Measurements from ENCODE around the gene FFAR3.
"Not testable (repeated sequence)": the region's sequence is repeated elsewhere in the genome, so short reads cannot be mapped to it uniquely, and the experiment has no call there.

GRCh38 chr19:35401416-35401815, 43.2 kb downstream of the FFAR3 start:
- TF ChIP-seq CTCF (IDR thresholded peaks at IDR 0.05; ENCODE audit: control extremely low read depth in 1 of 3, insufficient read depth in 1 of 3, low read depth in 1 of 3, low read length in 3 of 3); RFX5 (IDR thresholded peaks at IDR 0.05; ENCODE audit: borderline replicate concordance, low read depth, low read length); TEAD4 (IDR thresholded peaks at IDR 0.05; ENCODE audit: low read depth, low read length); SUZ12 (IDR thresholded peaks at IDR 0.05; ENCODE audit: low read length); POLR2A (IDR thresholded peaks at IDR 0.05; ENCODE audit: control extremely low read depth in 1 of 2, low read depth in 2 of 2, low read length in 2 of 2); POLR2AphosphoS5 (IDR thresholded peaks at IDR 0.05; ENCODE audit: low read depth, low read length); YY1 (IDR thresholded peaks at IDR 0.05; ENCODE audit: low read depth, low read length); SAP30 (IDR thresholded peaks at IDR 0.05; ENCODE audit: insufficient read depth, insufficient replicate concordance, low read length): not testable (repeated sequence)

Data from H1 (cell line).